HL-60 (cell line): Measurements from ENCODE around the gene WDR70.

Experiments
- DNase-seq, 2 experiments: peaks; one replicate each; pipeline ENCODE4 v3.0.0-alpha.2; 2010 to 2020; ENCODE audit warnings: low read depth in 1 of 2, low spot score in 1 of 2
- H3K27ac ChIP-seq: fragments of 250-450 bp; sonication (Bioruptor Pico); replicated peaks from 2 replicates; pipeline ENCODE4 v1.5.1; 2020; ENCODE audit warnings: mild to moderate bottlenecking, moderate library complexity
- H3K27me3 ChIP-seq: fragments of 250-450 bp; sonication (Bioruptor Pico); 2 replicates; pipeline ENCODE4 v1.5.1; 2021; ENCODE audit warnings: mild to moderate bottlenecking, moderate library complexity; ENCODE audit not compliant: insufficient read depth, poor library complexity, severe bottlenecking
- H3K4me3 ChIP-seq: replicated peaks from 2 replicates; pipeline ENCODE4 v1.5.1; 2011; ENCODE audit warnings: mild to moderate bottlenecking, control low read depth, low read length; ENCODE audit not compliant: insufficient read depth
- CTCF ChIP-seq: IDR thresholded peaks from one replicate; pipeline ENCODE4 v1.5.1; 2011; ENCODE audit warnings: low read length, control low read depth, inconsistent platforms; ENCODE audit not compliant: insufficient read depth
- GABPA ChIP-seq: IDR thresholded peaks from 2 replicates; pipeline ENCODE4 v1.6.1; 2012; ENCODE audit warnings: low read depth
- POLR2AphosphoS5 ChIP-seq: IDR thresholded peaks from 2 replicates; pipeline ENCODE4 v1.6.1; 2012; ENCODE audit warnings: low read depth
- SPI1 ChIP-seq: IDR thresholded peaks from 2 replicates; pipeline ENCODE4 v1.6.1; 2012; ENCODE audit warnings: low read depth, mild to moderate bottlenecking, borderline replicate concordance
- TF ChIP-seq, protein P1 (sequence below): IDR thresholded peaks from 2 replicates; pipeline ENCODE4 v1.6.1; 2012; ENCODE audit warnings: low read depth; ENCODE audit not compliant: insufficient replicate concordance

The WDR70 gene

GRCh38 chr5:37568018-37568753 is 189.1 kb downstream of the WDR70 start:
- H3K27me3 ChIP-seq, result no peaks in the 10 kb centered on the region
- no peak for TF ChIP-seq GABPA
- no peak for TF ChIP-seq SPI1
- TF ChIP-seq POLR2AphosphoS5, result no peak
- TF ChIP-seq, protein P1, sequence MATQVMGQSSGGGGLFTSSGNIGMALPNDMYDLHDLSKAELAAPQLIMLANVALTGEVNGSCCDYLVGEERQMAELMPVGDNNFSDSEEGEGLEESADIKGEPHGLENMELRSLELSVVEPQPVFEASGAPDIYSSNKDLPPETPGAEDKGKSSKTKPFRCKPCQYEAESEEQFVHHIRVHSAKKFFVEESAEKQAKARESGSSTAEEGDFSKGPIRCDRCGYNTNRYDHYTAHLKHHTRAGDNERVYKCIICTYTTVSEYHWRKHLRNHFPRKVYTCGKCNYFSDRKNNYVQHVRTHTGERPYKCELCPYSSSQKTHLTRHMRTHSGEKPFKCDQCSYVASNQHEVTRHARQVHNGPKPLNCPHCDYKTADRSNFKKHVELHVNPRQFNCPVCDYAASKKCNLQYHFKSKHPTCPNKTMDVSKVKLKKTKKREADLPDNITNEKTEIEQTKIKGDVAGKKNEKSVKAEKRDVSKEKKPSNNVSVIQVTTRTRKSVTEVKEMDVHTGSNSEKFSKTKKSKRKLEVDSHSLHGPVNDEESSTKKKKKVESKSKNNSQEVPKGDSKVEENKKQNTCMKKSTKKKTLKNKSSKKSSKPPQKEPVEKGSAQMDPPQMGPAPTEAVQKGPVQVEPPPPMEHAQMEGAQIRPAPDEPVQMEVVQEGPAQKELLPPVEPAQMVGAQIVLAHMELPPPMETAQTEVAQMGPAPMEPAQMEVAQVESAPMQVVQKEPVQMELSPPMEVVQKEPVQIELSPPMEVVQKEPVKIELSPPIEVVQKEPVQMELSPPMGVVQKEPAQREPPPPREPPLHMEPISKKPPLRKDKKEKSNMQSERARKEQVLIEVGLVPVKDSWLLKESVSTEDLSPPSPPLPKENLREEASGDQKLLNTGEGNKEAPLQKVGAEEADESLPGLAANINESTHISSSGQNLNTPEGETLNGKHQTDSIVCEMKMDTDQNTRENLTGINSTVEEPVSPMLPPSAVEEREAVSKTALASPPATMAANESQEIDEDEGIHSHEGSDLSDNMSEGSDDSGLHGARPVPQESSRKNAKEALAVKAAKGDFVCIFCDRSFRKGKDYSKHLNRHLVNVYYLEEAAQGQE, result no peak
- TF ChIP-seq CTCF, result no peak
- H3K27ac ChIP-seq, result no peak overlapping the region
- no peak overlapping the region for H3K4me3 ChIP-seq
- no peak for DNase-seq

DNA sequence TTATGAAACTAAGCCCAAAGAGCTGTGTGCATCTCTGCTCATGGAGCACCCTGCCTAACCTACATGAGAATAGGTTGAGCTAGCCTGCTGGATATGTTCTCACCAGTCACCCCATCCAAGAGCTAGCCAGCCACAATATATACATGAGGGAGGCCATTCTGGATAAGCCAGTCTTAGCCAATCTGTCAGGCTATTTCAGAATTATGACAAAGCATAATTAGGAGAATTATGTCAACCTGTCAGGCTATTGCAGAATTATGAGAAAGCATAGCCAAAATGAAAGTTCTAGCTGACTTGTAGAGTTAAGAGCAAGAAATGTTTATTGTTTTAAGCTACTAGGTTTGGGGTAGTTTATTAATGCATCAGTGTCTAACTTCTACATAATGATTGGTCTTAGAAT is 189.8 kb downstream of the WDR70 start:
- TF ChIP-seq POLR2AphosphoS5, result no peak
- TF ChIP-seq, protein P1, result no peak
- TF ChIP-seq SPI1, result no peak
- no peak for TF ChIP-seq CTCF
- TF ChIP-seq GABPA, result no peak
- no peak for DNase-seq
- H3K27ac ChIP-seq, result no peak overlapping the region
- H3K27me3 ChIP-seq, result no peaks in the 10 kb centered on the region
- H3K4me3 ChIP-seq, result no peak overlapping the region

GRCh38 chr5:37569466-37569865 is 190.3 kb downstream of the WDR70 start:
- H3K27me3 ChIP-seq, result no peaks in the 10 kb centered on the region
- TF ChIP-seq, protein P1, result no peak
- no peak for TF ChIP-seq POLR2AphosphoS5
- DNase-seq, result no peak
- no peak overlapping the region for H3K4me3 ChIP-seq
- no peak overlapping the region for H3K27ac ChIP-seq
